HEK293T (cell line): ENCODE results near the gene MED6.
A peak's percentile ranks its signal among the peaks of the same experiment; 100 is the strongest.

ENCODE experiments used
- CTCF ChIA-PET: fragments of 350-600 bp; formaldehyde crosslinking; extraction: SDS; loops from one replicate; lab custom pipeline; 2021; ENCODE audit warnings: antibody characterized with exemption, inconsistent platforms; lab: Yijun Ruan, JAX
- POLR2A ChIA-PET: fragments of 350-600 bp; formaldehyde crosslinking; extraction: SDS; loops from one replicate; lab custom pipeline; 2020; ENCODE audit warnings: antibody characterized with exemption, inconsistent platforms; lab: Yijun Ruan, JAX
- DNase-seq: peaks from one replicate; pipeline ENCODE4 v3.0.0; 2012; ENCODE audit warnings: mixed read lengths; ENCODE audit errors: extremely low spot score
- ARNT ChIP-seq: fragments of 450-650 bp; IDR thresholded peaks from 2 replicates; pipeline ENCODE4 v1.6.1; 2017; ENCODE audit warnings: mild to moderate bottlenecking
- BHLHE40 ChIP-seq: fragments of 450-650 bp; IDR thresholded peaks from 2 replicates; pipeline ENCODE4 v1.6.1; 2016; ENCODE audit warnings: mild to moderate bottlenecking, moderate library complexity, borderline replicate concordance
- CTBP1 ChIP-seq: fragments of 450-650 bp; IDR thresholded peaks from 2 replicates; pipeline ENCODE4 v1.6.1; 2016; ENCODE audit warnings: borderline replicate concordance
- ELF4 ChIP-seq: fragments of 450-650 bp; IDR thresholded peaks from 2 replicates; pipeline ENCODE4 v1.6.1; 2017; ENCODE audit warnings: antibody characterized with exemption
- FOXA1 ChIP-seq: fragments of 450-650 bp; IDR thresholded peaks from 2 replicates; pipeline ENCODE4 v1.6.1; 2016; ENCODE audit warnings: mild to moderate bottlenecking
- FOXK2 ChIP-seq: fragments of 450-650 bp; IDR thresholded peaks from 2 replicates; pipeline ENCODE4 v1.6.1; 2016; ENCODE audit warnings: mild to moderate bottlenecking
- FOXM1 ChIP-seq: fragments of 450-650 bp; IDR thresholded peaks from 2 replicates; pipeline ENCODE4 v1.6.1; 2017; ENCODE audit warnings: mild to moderate bottlenecking, borderline replicate concordance
- HDGF ChIP-seq: fragments of 450-650 bp; IDR thresholded peaks from 2 replicates; pipeline ENCODE4 v1.6.1; 2017; ENCODE audit warnings: antibody characterized with exemption, borderline replicate concordance
- L3MBTL2 ChIP-seq: fragments of 450-650 bp; conservative IDR thresholded peaks from 2 replicates; pipeline ENCODE4 v1.6.1; 2016; ENCODE audit warnings: mild to moderate bottlenecking
- LEF1 ChIP-seq: fragments of 450-650 bp; IDR thresholded peaks from 2 replicates; pipeline ENCODE4 v1.6.1; 2017; ENCODE audit warnings: mild to moderate bottlenecking, borderline replicate concordance
- NFRKB ChIP-seq: fragments of 450-650 bp; IDR thresholded peaks from 2 replicates; pipeline ENCODE4 v1.6.1; 2016; ENCODE audit warnings: mild to moderate bottlenecking, moderate library complexity
- PKNOX1 ChIP-seq: fragments of 450-650 bp; IDR thresholded peaks from 2 replicates; pipeline ENCODE4 v1.6.1; 2016
- SP1 ChIP-seq: fragments of 450-650 bp; IDR thresholded peaks from 2 replicates; pipeline ENCODE4 v1.6.1; 2017
- SUZ12 ChIP-seq: fragments of 450-650 bp; IDR thresholded peaks from 2 replicates; pipeline ENCODE4 v1.6.1; 2016; ENCODE audit warnings: mild to moderate bottlenecking
- TARDBP ChIP-seq: fragments of 450-650 bp; IDR thresholded peaks from 2 replicates; pipeline ENCODE4 v1.6.1; 2016
- ZNF384 ChIP-seq: fragments of 450-650 bp; IDR thresholded peaks from 2 replicates; pipeline ENCODE4 v1.6.1; 2016

MED6 gene, protein sequence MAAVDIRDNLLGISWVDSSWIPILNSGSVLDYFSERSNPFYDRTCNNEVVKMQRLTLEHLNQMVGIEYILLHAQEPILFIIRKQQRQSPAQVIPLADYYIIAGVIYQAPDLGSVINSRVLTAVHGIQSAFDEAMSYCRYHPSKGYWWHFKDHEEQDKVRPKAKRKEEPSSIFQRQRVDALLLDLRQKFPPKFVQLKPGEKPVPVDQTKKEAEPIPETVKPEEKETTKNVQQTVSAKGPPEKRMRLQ

DNA sequence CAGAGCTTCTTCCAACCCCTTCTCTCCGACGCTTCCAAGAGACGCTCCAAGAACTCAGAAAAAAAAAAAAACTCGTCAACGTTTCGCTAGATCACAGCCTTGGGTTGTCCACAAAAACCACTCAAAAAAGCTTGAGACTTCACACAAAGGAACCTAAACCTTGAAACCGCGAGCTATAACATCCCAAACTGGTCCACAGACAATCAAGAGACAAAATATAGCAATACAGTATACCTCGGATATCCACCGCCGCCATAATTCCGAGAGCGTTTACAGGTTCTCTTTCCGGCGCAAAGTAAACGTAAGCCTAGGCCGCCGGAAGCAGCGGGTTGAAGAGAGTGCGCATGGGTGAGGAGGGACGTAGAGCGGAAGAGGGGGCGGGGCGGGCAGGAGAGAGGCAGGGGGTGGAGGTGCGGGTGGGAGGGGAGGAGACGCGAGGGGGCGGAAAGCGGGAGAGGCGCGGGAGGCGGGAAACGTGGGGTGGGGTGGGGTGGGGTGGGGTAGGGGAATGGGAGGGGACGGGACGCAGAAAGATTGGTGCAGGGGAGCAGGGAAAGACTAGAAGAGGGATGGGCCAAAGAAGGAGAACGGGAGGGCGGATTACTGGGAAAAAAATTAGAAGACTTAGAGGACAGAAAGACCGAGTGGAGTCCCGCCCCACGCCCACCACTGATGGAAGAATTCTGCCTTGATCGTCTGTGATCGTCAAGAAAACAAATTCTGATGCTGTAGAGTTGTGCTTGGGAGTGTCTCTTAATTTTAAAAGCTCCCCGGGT lies at the start of gene MED6:
TSS of gene MED6 (minus strand) at position 274 of the 776 bp plus-strand sequence. CDS start at position 256, 18 bp downstream.
- DNase-seq, result peak; percentile 94

GRCh38 chr14:70649803-70650202 lies 49.3 kb upstream of the MED6 start:
- ChIA-PET POLR2A (no interaction called here), CTCF (no interaction called here)
- no peak for DNase-seq
- no peak for TF ChIP-seq NFRKB
- no peak for TF ChIP-seq FOXK2
- TF ChIP-seq CTBP1, result no peak
- TF ChIP-seq ELF4, result no peak
- no peak for TF ChIP-seq FOXM1
- no peak for TF ChIP-seq FOXA1
- TF ChIP-seq PKNOX1, result no peak
- TF ChIP-seq HDGF, result no peak
- no peak for TF ChIP-seq TARDBP
- TF ChIP-seq ARNT, result no peak
- no peak for TF ChIP-seq SP1
- no peak for TF ChIP-seq L3MBTL2
- no peak for TF ChIP-seq ZNF384
- TF ChIP-seq LEF1, result no peak
- TF ChIP-seq BHLHE40, result no peak
- no peak for TF ChIP-seq SUZ12

More for the DNA sequence above, at the start of gene MED6:
- POLR2A ChIA-PET, result interaction anchor here (0.6 to 2.4 kb wide), 7 partner anchors 11 to 212 kb away, joined by 3 to 11 read pairs (median 3); partner anchors contain the start of gene MAP3K9
- no peak for TF ChIP-seq LEF1
- TF ChIP-seq ELF4, result peak; percentile 69
- TF ChIP-seq L3MBTL2, result no peak
- TF ChIP-seq SUZ12, result no peak
- TF ChIP-seq ARNT, result no peak
- no peak for TF ChIP-seq SP1
- TF ChIP-seq FOXA1, result no peak
- TF ChIP-seq TARDBP, result no peak
- TF ChIP-seq BHLHE40, result no peak
- TF ChIP-seq PKNOX1, result no peak
- TF ChIP-seq HDGF, result no peak
- TF ChIP-seq CTBP1, result no peak
- TF ChIP-seq ZNF384, result peak; percentile 96
- no peak for TF ChIP-seq FOXM1
- TF ChIP-seq NFRKB, result peak; percentile 54; the same call in 1 of the 2 replicates
- TF ChIP-seq FOXK2, result peak; percentile 65; the same call in 1 of the 2 replicates
- CTCF ChIA-PET, result interaction anchor here (0.6 to 1.0 kb wide), 2 partner anchors 71 to 115 kb away, joined by 3 to 4 read pairs; no protein-coding TSS in a partner anchor

- ChIA-PET CTCF (no interaction called here), POLR2A (no interaction called here)
- no peak for DNase-seq
- TF ChIP-seq NFRKB, result no peak
- no peak for TF ChIP-seq PKNOX1
- no peak for TF ChIP-seq CTBP1
- no peak for TF ChIP-seq ZNF384
- no peak for TF ChIP-seq ELF4
- no peak for TF ChIP-seq L3MBTL2
- no peak for TF ChIP-seq ARNT
- TF ChIP-seq SUZ12, result no peak
- TF ChIP-seq HDGF, result no peak
- no peak for TF ChIP-seq FOXA1
- no peak for TF ChIP-seq FOXM1
- no peak for TF ChIP-seq FOXK2
- TF ChIP-seq LEF1, result no peak
- no peak for TF ChIP-seq TARDBP
Measured at GRCh38 chr14:70648346-70648745, 47.9 kb upstream of the MED6 start.

DNA sequence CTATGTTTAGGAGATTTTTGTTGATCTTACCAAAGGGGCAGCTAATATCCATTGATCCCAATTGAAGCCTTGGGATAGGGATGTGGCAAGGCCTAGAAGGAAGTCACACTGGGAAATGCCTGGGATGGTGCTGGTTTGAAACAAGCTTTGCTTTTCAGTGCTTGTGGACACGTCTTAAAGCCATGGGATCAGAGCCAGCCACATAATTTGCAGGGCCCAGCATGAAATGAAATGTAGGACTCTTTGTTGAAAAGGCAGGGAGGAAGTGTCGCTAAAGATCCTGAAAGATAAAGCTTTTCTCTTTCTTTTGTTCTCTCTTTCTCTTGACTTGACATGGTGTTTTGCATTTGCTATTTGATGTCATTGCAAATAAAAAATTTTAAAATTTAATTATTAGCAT lies 46.2 kb upstream of the MED6 start:
- DNase-seq, result no peak
- POLR2A ChIA-PET, result no interaction called here
- CTCF ChIA-PET, result interaction anchor here (1.1 kb wide), 1 partner anchor 176 kb away, joined by 3 read pairs; no protein-coding TSS in a partner anchor
- TF ChIP-seq LEF1 (no peak), NFRKB (no peak)

- ChIA-PET POLR2A (no interaction called here), CTCF (interaction anchor here (1.1 kb wide), 1 partner anchor 177 kb away, joined by 3 read pairs; no protein-coding TSS in a partner anchor)
- no peak for TF ChIP-seq BHLHE40
Measured at GRCh38 chr14:70645892-70646291, 45.4 kb upstream of the MED6 start.

GRCh38 chr14:70643967-70644366 lies 43.5 kb upstream of the MED6 start:
- ChIA-PET POLR2A (interaction anchor here (0.8 kb wide), 1 partner anchor 43 kb away, joined by 3 read pairs; no protein-coding TSS in a partner anchor), CTCF (no interaction called here)
- DNase-seq, result no peak
- no peak for TF ChIP-seq L3MBTL2
- TF ChIP-seq FOXK2, result no peak
- TF ChIP-seq CTBP1, result no peak
- TF ChIP-seq SP1, result no peak
- TF ChIP-seq FOXM1, result no peak
- no peak for TF ChIP-seq ELF4
- no peak for TF ChIP-seq NFRKB
- no peak for TF ChIP-seq LEF1
- TF ChIP-seq HDGF, result no peak
- no peak for TF ChIP-seq SUZ12
- no peak for TF ChIP-seq ARNT
- TF ChIP-seq ZNF384, result no peak
- TF ChIP-seq FOXA1, result no peak

More at GRCh38 chr14:70645892-70646291, 45.4 kb upstream of the MED6 start:
- no peak for DNase-seq
